BJ (cell line): Measurements from ENCODE around the gene NEK2. TPM values are rescaled to one million over a fixed set of nuclear protein-coding genes. Genes with fewer than 3 reads are reported as not detected.
A peak's percentile ranks its signal among the peaks of the same experiment; 100 is the strongest.
"Not testable (repeated sequence)": the region's sequence is repeated elsewhere in the genome, so short reads cannot be mapped to it uniquely, and the experiment has no call there.

Experiments used
- CTCF ChIA-PET: fragments of 350-600 bp; formaldehyde crosslinking; extraction: SDS; loops from one replicate; lab custom pipeline; 2021; ENCODE audit warnings: antibody characterized with exemption, inconsistent platforms; lab: Yijun Ruan, JAX
- POLR2A ChIA-PET: fragments of 300-600 bp; sonication (Branson Sonifier 250); formaldehyde crosslinking; extraction: SDS; loops from one replicate; lab custom pipeline; 2021; ENCODE audit warnings: antibody characterized with exemption; lab: Charles Lee
- DNase-seq: peaks from one replicate; pipeline ENCODE4 v3.0.0-alpha.2; 2011; ENCODE audit warnings: low read depth
- H3K27me3 ChIP-seq: 2 replicates; pipeline ENCODE4 v1.6.0; 2011; ENCODE audit warnings: low read length; ENCODE audit not compliant: control insufficient read depth, insufficient read depth
- H3K36me3 ChIP-seq: 2 replicates; pipeline ENCODE4 v1.5.1; 2011; ENCODE audit warnings: low read length; ENCODE audit not compliant: control insufficient read depth, insufficient read depth
- H3K4me3 ChIP-seq: 2 replicates; pipeline ENCODE4 v1.5.1; 2011; ENCODE audit warnings: low read depth, mild to moderate bottlenecking, control low read depth, low read length
- polyA minus RNA-seq: library from RNA; depleted of rRNA, polyadenylated mRNA; stranded (reverse); fragments of >200 nt; gene quantifications from 2 replicates; pipeline ENCODE4 v1.2.3, GENCODE V29; 2011; rRNA and poly(A)+ RNA removed
- polyA plus RNA-seq: library from polyadenylated mRNA; depleted of rRNA; stranded (reverse); fragments of >200 nt; gene quantifications from 2 replicates; pipeline ENCODE4 v1.2.3, GENCODE V29; 2011; rRNA removed
- TF ChIP-seq, protein P1 (sequence below): IDR thresholded peaks from 2 replicates; pipeline ENCODE4 v1.5.1; 2011; ENCODE audit warnings: low read depth, mild to moderate bottlenecking, control low read depth, inconsistent platforms, low read length, moderate library complexity; ENCODE audit not compliant: insufficient read depth

The NEK2 gene
- polyA plus RNA-seq (8.8 and 14.9 TPM in 2 replicates), polyA minus RNA-seq (5.4 and 5.7 TPM in 2 replicates)

DNA sequence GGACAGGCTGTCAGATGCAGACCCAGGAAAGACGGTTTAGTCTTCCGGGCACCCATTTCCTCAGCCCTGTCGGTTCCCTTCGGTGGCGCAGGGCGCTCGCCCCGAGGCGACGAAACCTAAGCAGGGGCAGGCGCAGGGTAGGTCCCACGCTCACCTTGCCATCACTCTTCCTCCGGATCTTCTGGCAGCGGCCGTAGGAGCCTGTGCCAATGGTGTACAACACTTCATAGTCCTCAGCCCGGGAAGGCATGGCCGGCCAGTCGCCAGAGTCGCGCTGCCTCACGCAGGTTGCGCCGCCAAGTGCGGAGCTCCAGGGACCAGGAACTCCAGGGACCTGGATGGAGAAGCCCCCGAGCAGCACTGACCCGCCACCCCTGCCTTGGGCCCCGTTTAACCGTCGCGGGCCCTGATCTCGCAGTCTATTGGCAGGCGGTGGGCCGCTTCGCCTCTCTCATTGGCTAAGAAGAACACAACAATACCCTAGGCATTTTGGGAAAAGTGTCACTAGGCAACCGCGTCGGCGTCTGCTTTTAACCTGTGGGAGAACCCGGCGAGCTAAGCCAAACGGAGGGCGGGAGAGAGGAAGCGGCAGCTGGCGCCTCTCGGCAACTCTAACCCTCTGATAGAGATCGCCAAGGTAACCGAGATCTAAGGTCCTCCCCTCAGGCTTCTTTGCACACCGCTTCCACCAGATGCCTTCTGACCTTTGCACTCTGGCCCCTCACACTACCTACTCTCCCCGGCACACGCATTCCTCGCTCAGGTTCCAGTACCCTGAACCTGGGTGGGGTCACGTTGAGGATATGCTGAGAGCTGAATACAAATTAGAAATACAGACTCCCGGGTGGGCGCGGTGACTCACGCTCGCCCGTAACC lies at the start of gene NEK2:
Gene NEK2 (minus strand): TSS at position 392 of the 876 bp plus-strand sequence. CDS start 142 bp downstream, at position 250.
- CTCF ChIA-PET: interaction anchor here (0.6 to 2.3 kb wide), 4 partner anchors 352 to 780 kb away, joined by 4 to 13 read pairs (median 4); partner anchors contain the start of genes DTL and INTS7
- Histone ChIP-seq H3K36me3 (no peaks in the 10 kb centered on the region), H3K4me3 (peak within 1 kb of the TSS; percentile 60), H3K27me3 (no peaks in the 10 kb centered on the region)
- DNase-seq: peak; percentile 72
- POLR2A ChIA-PET: no interaction called here
- TF ChIP-seq, protein P1, sequence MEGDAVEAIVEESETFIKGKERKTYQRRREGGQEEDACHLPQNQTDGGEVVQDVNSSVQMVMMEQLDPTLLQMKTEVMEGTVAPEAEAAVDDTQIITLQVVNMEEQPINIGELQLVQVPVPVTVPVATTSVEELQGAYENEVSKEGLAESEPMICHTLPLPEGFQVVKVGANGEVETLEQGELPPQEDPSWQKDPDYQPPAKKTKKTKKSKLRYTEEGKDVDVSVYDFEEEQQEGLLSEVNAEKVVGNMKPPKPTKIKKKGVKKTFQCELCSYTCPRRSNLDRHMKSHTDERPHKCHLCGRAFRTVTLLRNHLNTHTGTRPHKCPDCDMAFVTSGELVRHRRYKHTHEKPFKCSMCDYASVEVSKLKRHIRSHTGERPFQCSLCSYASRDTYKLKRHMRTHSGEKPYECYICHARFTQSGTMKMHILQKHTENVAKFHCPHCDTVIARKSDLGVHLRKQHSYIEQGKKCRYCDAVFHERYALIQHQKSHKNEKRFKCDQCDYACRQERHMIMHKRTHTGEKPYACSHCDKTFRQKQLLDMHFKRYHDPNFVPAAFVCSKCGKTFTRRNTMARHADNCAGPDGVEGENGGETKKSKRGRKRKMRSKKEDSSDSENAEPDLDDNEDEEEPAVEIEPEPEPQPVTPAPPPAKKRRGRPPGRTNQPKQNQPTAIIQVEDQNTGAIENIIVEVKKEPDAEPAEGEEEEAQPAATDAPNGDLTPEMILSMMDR: no peak

DNA sequence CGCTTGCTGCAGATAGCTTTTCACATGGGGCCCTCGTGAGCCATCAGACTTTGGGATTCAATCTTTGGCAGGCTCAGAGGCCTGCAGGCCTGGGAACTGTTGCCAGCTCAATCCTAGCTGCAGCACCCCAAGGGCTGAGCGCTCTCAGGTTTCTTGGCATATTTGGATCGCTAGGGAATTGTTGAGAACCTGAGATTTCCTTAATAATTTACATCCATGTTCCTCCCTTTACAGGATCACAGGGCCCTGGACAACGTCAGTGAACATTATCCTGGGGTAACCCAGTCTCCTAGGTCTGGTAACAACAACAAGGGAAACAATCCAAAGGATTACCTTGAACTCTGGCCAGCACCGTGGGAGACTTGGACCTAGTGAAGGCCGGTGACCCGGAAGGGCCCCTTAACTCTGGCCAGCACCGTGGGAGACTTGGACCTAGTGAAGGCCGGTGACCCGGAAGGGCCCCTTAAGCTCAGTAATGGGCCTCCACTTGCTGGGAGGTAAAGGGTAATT lies 49.3 kb upstream of the NEK2 start:
- Histone ChIP-seq H3K36me3 (no peaks in the 10 kb centered on the region), H3K27me3 (0 out of 2 replicates have a peak, but pooled peaks cover 1% of the 10 kb centered on the region), H3K4me3 (no peak overlapping the region)
- DNase-seq: no peak
- ChIA-PET CTCF (interaction anchor here (1.4 kb wide), 1 partner anchor 26 kb away, joined by 3 read pairs; no protein-coding TSS in a partner anchor), POLR2A (no interaction called here)
- TF ChIP-seq, protein P1: no peak

DNA sequence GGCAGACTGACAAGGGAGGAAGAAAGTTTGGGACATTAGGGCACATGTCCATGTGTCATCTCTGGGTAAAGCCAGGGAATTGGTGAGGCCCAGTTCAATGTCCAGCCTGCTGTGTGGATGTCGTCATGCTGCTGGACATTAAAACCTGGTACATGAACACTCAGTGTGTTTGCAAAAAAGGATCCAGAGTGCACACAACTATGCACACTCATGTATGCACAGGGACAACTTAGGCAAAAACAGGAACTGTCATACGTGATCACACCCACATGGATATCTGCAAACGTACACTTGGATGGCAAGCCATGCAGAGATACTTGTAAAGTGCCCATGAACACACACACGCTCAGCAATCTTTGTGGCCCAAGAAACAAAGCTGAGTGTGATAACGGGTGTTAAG lies 47.9 kb upstream of the NEK2 start:
- Histone ChIP-seq H3K27me3 (0 out of 2 replicates have a peak, but pooled peaks cover 1% of the 10 kb centered on the region), H3K36me3 (no peaks in the 10 kb centered on the region), H3K4me3 (no peak overlapping the region)
- DNase-seq: no peak
- ChIA-PET CTCF (interaction anchor here (1.4 kb wide), 1 partner anchor 25 kb away, joined by 3 read pairs; no protein-coding TSS in a partner anchor), POLR2A (no interaction called here)
- TF ChIP-seq, protein P1: no peak

DNA sequence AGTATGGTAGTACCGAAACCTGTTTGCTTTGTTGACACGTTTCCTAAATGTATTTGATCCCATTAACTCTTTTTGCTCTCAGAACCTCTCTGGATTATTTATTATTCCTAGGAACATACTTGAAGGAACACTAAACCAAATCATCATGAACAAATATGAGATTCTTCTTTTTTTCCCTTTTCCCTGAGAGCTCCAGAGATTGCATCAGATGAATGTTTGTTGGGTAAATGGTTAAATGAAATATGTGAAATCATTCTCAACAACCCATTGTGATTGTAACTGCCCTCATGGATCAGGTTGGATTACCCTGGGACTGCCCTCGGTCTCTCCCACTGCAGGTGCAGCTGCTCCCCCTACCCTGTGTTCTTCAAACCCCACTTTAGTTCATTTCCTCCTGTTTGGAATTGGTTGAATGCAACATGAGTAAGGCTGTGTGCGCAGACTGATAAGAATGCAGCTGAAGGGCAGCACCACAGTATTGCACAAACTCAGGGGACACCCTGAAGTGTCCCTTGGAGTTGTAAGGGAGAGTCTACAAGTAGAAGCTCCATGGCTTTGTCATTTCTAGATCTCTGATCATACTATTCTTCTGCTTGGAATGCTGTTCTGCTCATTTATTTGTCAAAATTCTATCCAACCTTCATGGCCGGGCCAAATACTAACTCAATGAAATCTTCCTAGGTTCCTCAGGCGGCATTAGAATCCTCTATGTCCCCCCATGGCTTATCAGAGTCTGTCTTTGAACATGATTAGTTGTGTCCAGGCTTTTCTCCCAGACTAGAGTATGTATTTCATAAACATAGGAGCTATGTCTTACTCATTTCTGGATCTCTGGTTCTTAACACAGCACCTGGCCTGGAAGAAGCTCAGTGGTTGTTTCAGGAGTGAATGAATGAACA lies 47.1 kb upstream of the NEK2 start:
- no peak for DNase-seq
- TF ChIP-seq, protein P1: no peak
- ChIA-PET CTCF (interaction anchor here (1.2 to 2.1 kb wide), 2 partner anchors 10 to 24 kb away, joined by 4 to 8 read pairs; no protein-coding TSS in a partner anchor), POLR2A (no interaction called here)
- Histone ChIP-seq H3K27me3 (0 out of 2 replicates have a peak, but pooled peaks cover 1% of the 10 kb centered on the region), H3K4me3 (no peak overlapping the region), H3K36me3 (no peaks in the 10 kb centered on the region)

DNA sequence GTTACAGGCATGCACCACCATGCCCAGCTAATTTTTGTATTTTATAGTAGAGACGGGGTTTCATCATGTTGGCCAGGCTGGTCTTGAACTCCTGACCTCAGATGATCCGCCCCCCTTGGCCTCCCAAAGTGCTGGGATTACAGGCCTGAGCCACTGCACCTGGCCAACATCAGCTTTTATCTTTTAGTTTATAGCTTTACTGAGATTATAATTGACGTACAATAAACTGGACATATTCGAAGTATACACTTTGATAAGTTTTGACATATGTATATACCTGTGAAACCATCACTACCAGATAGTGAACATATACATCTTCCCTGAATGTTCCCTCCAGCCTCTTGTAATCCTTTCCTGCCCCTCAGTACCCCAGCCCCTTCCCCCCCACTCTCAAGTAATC lies 41.1 kb upstream of the NEK2 start:
- H3K27me3 ChIP-seq, POLR2A ChIA-PET: not testable (repeated sequence)
- CTCF ChIA-PET: interaction anchor here (1.3 to 1.4 kb wide), 2 partner anchors 17 to 18 kb away, joined by 3 to 4 read pairs; no protein-coding TSS in a partner anchor

More for the DNA sequence above, 41.1 kb upstream of the NEK2 start:
- H3K4me3 ChIP-seq, DNase-seq, H3K36me3 ChIP-seq: not testable (repeated sequence)
